Effector memory CD4-positive, alpha-beta T cell (primary cell): ENCODE results near the gene TUBB1.
"Not testable (repeated sequence)": the region's sequence is repeated elsewhere in the genome, so short reads cannot be mapped to it uniquely, and the experiment has no call there.

Experiments used
- DNase-seq, 3 donors: peaks; one replicate each; pipeline ENCODE4 v3.0.0-alpha.2; 2020
- H3K27ac ChIP-seq: 2 replicates; pipeline ENCODE4 v1.7.0; 2013; ENCODE audit warnings: mild to moderate bottlenecking, low read length, moderate library complexity; ENCODE audit not compliant: insufficient read depth, poor library complexity, severe bottlenecking
- H3K27me3 ChIP-seq: replicated peaks from 2 replicates; pipeline ENCODE4 v1.7.0; 2013; ENCODE audit warnings: mild to moderate bottlenecking, low read length; ENCODE audit not compliant: insufficient read depth, control insufficient read depth, poor library complexity, severe bottlenecking
- H3K36me3 ChIP-seq: 2 replicates; pipeline ENCODE4 v1.7.0; 2013; ENCODE audit warnings: mild to moderate bottlenecking, low read length, moderate library complexity; ENCODE audit not compliant: control insufficient read depth, insufficient read depth
- H3K4me1 ChIP-seq: 2 replicates; pipeline ENCODE4 v1.7.0; 2013; ENCODE audit warnings: low read length, mild to moderate bottlenecking; ENCODE audit not compliant: control insufficient read depth, insufficient read depth, poor library complexity, severe bottlenecking
- H3K4me3 ChIP-seq: 2 replicates; pipeline ENCODE4 v1.7.0; 2013; ENCODE audit warnings: low read length, low read depth, mild to moderate bottlenecking; ENCODE audit not compliant: insufficient read depth, poor library complexity, severe bottlenecking
- H3K9me3 ChIP-seq: 2 replicates; pipeline ENCODE4 v1.7.0; 2013; ENCODE audit warnings: mild to moderate bottlenecking, low read length, moderate library complexity; ENCODE audit not compliant: control insufficient read depth

Gene TUBB1

DNA sequence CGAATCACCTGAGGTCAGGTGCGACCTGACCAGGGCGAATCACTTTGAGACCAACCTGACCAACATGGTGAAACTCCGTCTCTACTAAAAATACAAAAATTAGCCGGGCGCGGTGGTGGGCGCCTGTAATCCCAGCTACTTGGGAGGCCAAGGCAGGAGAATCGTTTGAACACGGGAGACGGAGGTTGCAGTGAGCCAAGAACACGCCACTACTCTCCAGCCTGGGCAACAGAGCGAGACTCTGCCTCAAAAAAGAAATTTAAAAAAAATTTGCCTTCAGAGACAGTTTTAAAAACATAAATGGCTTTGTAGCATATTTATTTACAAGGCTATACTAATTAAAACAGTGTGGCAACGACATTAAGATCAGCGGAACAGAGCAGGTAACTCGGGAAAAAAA lies 22.3 kb downstream of the TUBB1 start:
- Histone ChIP-seq H3K36me3 (peaks cover 18% of the 10 kb centered on the region), H3K4me3 (peak overlapping the region; percentile 64), H3K27ac (peak overlapping the region; percentile 87), H3K4me1 (peaks cover 24% of the 10 kb centered on the region)
- not testable (repeated sequence) for DNase-seq, H3K27me3 ChIP-seq, H3K9me3 ChIP-seq

DNA sequence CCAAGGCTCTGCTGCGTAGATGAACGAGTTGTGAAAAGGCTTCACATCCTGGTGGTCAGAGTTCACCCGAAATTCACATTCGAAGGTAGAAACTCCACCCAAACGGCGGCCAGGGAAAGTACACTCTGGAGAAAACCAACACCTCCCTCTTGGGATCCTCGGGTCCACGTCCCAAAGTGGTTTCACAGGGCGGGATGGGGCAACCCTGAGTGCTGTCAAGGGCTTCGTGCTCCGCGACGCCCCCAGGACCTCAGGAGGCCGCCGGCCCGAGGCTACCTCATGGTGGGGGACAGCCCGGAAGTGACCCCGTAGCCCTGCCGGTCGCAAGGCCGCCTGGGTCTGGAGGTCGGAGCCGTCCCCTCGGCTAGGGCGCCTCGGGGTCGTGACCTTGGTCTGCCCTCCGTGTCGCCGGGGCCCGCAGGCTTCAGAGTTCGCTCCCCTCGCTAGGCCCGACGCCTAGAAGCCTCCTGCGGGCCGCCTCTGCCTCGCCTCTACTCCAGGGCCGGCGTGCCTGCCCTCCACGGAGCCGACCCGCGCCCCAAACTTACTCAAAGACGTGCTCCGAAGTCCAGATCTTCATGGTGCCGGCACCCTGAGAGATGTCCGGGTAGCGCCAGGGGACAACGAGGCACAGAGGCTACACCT lies 23.0 kb downstream of the TUBB1 start, which contains the start of gene PRELID3B:
PRELID3B (minus strand) TSS at position 636 of the 645 bp plus-strand sequence; CDS start at position 580, 56 bp downstream.
- no peak for DNase-seq
- H3K9me3 ChIP-seq, result no peaks in the 10 kb centered on the region
- peaks cover 10% of the 10 kb centered on the region for H3K36me3 ChIP-seq
- peaks cover 24% of the 10 kb centered on the region for H3K4me1 ChIP-seq
- no peaks in the 10 kb centered on the region for H3K27me3 ChIP-seq
- peak within 1 kb of the TSS; percentile 64 for H3K4me3 ChIP-seq
- H3K27ac ChIP-seq, result peak within 1 kb of the TSS; percentile 87

DNA sequence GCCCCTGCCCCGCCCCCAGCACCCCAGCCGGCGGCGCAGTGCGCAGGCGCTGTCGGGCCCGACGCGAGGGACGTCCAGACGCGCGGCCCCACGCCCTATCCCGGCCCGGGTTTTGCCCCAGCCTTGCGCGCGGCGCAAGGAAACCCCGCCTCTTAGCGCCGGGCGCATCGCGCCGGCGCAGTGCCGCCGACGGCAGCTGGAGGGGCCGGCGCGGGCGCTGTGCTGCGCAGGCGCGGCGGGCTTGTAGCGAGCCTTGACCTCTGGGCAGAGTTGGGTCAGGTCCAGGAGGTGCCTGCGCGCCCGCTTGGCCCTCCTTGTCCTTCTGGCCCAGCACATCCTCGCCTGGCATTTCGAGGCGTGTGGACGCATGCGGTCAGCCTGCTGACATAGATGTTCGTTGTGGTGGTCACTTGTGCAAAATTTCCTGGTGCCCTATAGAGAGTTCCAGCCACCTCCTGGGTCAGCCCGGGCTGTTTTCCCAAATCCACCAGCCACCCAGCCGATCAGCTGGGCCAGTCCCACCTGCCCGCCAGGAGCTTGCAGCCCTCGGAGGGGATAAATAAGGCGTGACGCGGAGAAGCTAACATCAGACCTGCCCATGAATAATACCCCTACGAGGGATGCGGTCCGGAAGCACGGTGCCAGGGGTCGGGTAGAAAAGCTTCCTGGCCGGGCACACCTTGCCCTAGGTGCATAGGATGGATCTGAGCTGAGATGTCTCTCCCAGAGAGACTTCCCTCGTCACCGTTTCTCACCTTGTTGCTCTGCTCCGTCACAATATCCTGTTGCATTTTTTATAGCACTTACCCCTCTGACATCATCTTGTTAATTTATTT lies 23.8 kb downstream of the TUBB1 start:
- H3K36me3 ChIP-seq, result peaks cover 3% of the 10 kb centered on the region
- H3K4me3 ChIP-seq, result peak overlapping the region; percentile 64

DNA sequence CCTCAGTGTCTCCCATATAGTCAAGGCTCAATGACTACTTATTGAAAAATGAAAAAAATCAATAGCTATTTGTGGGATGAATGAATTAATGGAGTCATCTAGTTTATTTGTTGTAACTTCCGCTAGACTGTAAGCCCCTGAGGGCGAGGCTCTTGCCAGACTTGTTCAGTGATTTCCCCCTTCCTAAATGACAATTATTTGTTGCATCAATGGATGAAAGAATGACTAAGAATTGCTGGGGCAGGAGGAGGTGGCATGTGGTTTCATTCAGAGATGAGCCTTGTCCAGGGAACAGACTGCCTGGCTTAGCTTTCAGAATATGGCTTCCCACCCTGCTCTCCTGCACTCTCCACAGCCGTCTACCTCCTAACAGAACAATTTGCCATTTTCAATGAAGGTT lies 24.5 kb downstream of the TUBB1 start:
- H3K4me3 ChIP-seq, result no peak overlapping the region

More for the DNA sequence above, 23.8 kb downstream of the TUBB1 start:
- peak; percentile 89 to 93 (median 90) for DNase-seq
- no peaks in the 10 kb centered on the region for H3K27me3 ChIP-seq
- H3K4me1 ChIP-seq, result peaks cover 24% of the 10 kb centered on the region
- H3K27ac ChIP-seq, result peak overlapping the region; percentile 87
- H3K9me3 ChIP-seq, result no peaks in the 10 kb centered on the region

DNA sequence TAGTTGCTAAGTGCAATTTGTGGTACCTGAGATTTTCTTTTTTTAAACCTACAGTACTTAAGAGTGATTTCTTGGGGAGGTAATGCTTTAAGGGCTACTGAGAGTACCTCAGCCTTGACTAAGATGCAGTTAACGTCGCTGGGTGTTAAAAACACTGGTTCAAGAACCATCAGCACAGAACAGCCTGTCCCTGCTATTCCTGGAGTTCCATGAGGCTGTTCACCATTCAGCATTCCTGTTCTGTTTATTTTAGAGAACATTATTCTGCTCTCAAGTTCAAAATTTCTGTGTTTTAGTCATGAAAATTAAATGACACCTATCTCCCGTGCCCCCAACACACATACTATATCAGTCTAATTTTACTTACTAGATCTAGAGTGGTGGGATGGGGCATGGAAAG lies 25.1 kb downstream of the TUBB1 start:
- no peak for DNase-seq
- H3K4me3 ChIP-seq, result no peak overlapping the region
- peaks cover 24% of the 10 kb centered on the region for H3K4me1 ChIP-seq
- H3K27ac ChIP-seq, result no peak overlapping the region
- H3K27me3 ChIP-seq, result no peaks in the 10 kb centered on the region
- no peaks in the 10 kb centered on the region for H3K9me3 ChIP-seq
- no peaks in the 10 kb centered on the region for H3K36me3 ChIP-seq

More for the DNA sequence above, 24.5 kb downstream of the TUBB1 start:
- Histone ChIP-seq H3K27ac (peak overlapping the region; percentile 0), H3K4me1 (peaks cover 24% of the 10 kb centered on the region), H3K27me3 (no peaks in the 10 kb centered on the region), H3K9me3 (no peaks in the 10 kb centered on the region), H3K36me3 (no peaks in the 10 kb centered on the region)
- DNase-seq, result no peak

DNA sequence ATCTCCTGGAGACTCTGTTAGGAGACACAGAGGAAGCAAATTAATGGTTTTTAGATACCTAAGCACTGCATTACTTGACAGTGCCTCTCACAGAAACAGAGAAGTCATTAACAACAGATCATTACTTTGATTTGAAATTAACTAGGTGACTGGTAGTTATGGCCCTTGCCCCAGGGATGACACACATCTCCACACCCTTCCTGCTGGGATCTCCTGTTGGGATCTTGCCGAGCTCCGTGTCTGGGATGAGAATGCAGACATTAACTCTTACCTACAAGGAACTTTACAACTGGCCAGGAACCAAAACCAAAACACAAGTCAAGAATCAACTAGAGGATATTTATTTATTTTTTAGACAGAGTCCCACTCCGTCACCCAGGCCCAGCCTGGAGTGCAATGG lies 25.6 kb downstream of the TUBB1 start:
- no peaks in the 10 kb centered on the region for H3K27me3 ChIP-seq
- H3K4me3 ChIP-seq, result no peak overlapping the region
- H3K4me1 ChIP-seq, result peaks cover 24% of the 10 kb centered on the region
- no peaks in the 10 kb centered on the region for H3K9me3 ChIP-seq
- H3K27ac ChIP-seq, result no peak overlapping the region
- DNase-seq, result no peak
- H3K36me3 ChIP-seq, result no peaks in the 10 kb centered on the region

DNA sequence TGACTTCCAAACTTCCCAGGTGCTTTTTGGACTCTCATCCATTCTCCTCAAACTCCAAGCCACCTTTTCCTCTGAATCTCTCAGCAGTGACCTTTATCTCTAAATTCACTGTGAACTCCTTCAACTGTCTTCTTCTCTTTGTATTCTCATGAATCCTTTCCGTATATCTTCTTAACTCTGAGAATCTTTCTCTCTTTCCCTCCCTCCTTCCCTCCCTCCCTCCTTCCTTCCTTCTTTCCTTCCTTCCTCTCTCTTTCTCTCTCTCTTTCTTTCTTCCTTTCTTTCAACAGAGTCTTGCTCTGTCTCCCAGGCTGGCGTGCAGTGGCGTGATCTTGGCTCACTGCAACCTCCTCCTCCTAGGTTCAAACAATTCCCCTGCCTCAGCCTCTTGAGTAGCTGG lies 27.6 kb downstream of the TUBB1 start:
- no peaks in the 10 kb centered on the region for H3K27me3 ChIP-seq
- H3K36me3 ChIP-seq, result no peaks in the 10 kb centered on the region
- no peak for DNase-seq
- H3K4me1 ChIP-seq, result peaks cover 7% of the 10 kb centered on the region
- no peak overlapping the region for H3K4me3 ChIP-seq
- H3K27ac ChIP-seq, result no peak overlapping the region
- no peaks in the 10 kb centered on the region for H3K9me3 ChIP-seq

DNA sequence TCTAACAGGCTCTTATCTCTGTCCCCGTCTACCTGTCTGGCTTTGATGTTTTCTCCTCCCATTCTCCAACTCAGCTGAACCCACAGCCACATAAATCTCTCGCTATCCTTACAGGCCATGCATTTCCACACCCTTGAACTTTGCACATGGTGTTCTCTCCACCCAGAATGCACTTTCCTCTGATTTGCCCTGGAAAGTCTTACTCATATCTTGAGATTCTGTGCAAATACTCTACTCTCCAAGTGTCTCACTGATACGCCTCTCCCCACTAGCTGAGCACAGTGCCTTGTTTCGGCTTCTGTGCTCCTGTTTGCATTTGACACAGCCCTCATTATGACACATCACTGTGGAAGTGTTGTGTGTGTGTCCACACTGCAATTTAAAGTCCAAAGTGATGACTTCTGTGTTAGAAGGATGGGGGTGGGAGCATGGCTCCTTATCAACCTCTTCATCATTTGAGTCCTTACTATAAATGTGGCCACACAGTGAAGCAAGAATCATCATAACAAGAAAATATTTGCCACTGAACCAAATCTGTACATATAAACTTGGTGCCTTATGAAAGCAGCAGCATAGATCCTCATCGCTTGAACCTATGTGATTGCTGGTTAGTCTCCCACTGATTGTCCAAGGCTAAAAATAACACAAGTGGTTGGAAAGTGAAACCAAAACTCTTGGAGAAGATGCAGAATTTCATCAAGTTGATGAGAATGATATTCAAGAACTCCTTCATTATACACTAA lies 28.9 kb downstream of the TUBB1 start:
- H3K27ac ChIP-seq, result no peak overlapping the region
- no peaks in the 10 kb centered on the region for H3K9me3 ChIP-seq
- peaks cover 2% of the 10 kb centered on the region for H3K4me1 ChIP-seq
- H3K4me3 ChIP-seq, result no peak overlapping the region
- no peak for DNase-seq
- no peaks in the 10 kb centered on the region for H3K36me3 ChIP-seq
- H3K27me3 ChIP-seq, result no peaks in the 10 kb centered on the region

DNA sequence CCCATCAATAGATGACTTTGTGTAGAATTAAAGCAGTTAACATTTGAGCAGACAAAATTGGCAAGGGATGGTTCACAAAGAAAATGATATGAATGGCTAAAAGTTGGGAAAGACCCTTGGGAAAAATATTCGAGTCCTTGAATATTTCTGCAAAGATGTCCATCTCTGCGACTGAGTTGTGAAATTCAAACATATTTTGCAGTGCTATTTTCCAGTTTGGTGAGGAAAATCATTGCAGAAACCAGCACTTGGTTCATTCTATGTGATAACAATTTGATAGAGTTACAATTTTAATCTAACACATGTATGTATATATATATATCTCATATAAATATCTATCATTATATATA lies 29.4 kb downstream of the TUBB1 start:
- H3K27ac ChIP-seq, result no peak overlapping the region
- no peak for DNase-seq

DNA sequence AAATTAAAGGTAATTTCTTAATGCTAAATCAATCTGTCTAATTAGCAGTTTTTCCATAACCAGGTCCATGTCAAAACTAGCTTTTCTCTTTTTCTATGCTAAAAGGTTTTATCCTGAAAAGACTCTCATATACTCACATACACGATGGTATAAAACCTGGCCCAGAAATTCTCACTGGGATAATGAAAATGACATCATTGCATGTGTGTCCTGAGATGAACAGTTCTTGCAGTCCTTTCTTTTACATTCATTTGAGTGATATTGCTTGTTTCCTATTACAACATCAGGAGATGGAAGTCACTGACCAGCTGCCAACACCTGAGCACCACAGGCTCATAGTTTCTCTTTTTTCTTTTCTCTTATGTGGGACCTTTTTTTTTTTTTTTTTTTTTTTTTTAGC lies 31.2 kb downstream of the TUBB1 start:
- Histone ChIP-seq H3K27me3 (no peaks in the 10 kb centered on the region), H3K4me1 (no peaks in the 10 kb centered on the region), H3K9me3 (no peaks in the 10 kb centered on the region), H3K27ac (no peak overlapping the region), H3K4me3 (no peak overlapping the region), H3K36me3 (no peaks in the 10 kb centered on the region)
- DNase-seq, result no peak

More for the DNA sequence above, 29.4 kb downstream of the TUBB1 start:
- no peaks in the 10 kb centered on the region for H3K27me3 ChIP-seq
- no peak overlapping the region for H3K4me3 ChIP-seq
- no peaks in the 10 kb centered on the region for H3K9me3 ChIP-seq
- H3K36me3 ChIP-seq, result no peaks in the 10 kb centered on the region
- no peaks in the 10 kb centered on the region for H3K4me1 ChIP-seq
